Thyroid gland (tissue), 4 donors: ENCODE measurements around the gene KCNB1. TPM values are rescaled to one million over a fixed set of nuclear protein-coding genes. Genes with fewer than 3 reads are reported as not detected.

Source experiments
- DNase-seq, 2 donors: peaks; one replicate each; pipeline ENCODE4 v3.0.0-alpha.2; 2019
- H3K27ac ChIP-seq, 3 donors: fragments of 200-600 bp; sonication (generic); 1 replicate in 2 of 3; 2 replicates in 1 of 3; pipeline ENCODE4 v1.5.1; 2016 to 2019; ENCODE audit warnings: mild to moderate bottlenecking in 1 of 3, moderate library complexity in 1 of 3
- H3K27me3 ChIP-seq: fragments of 200-600 bp; sonication (generic); one replicate; pipeline ENCODE4 v1.5.1; 2019
- H3K36me3 ChIP-seq, 2 donors: fragments of 200-600 bp; sonication (generic); one replicate each; pipeline ENCODE4 v1.5.1; 2016 to 2019
- H3K4me1 ChIP-seq, 2 donors: fragments of 200-600 bp; sonication (generic); one replicate each; pipeline ENCODE4 v1.5.1; 2017 to 2019
- H3K4me3 ChIP-seq, 3 donors: fragments of 200-600 bp; sonication (generic); replicated peaks in 1 of 3; 1 replicate in 2 of 3; 2 replicates in 1 of 3; pipeline ENCODE4 v1.5.1; 2016; ENCODE audit warnings: mild to moderate bottlenecking in 1 of 3
- H3K9me3 ChIP-seq: fragments of 200-600 bp; sonication (generic); one replicate; pipeline ENCODE4 v1.5.1; 2017
- CTCF ChIP-seq, 6 experiments: fragments of 200-600 bp in 3 of 6; fragments of 450-650 bp in 3 of 6; sonication (generic) in 3 of 6; IDR thresholded peaks; one replicate each; pipeline ENCODE4 v1.5.1; 2016 to 2019; ENCODE audit warnings: antibody characterized with exemption in 6 of 6, mild to moderate bottlenecking in 2 of 6, inconsistent platforms in 1 of 6, moderate library complexity in 1 of 6
- POLR2A ChIP-seq, 2 donors: fragments of 450-650 bp; IDR thresholded peaks; one replicate each; pipeline ENCODE4 v1.6.1; 2017; ENCODE audit warnings: antibody characterized with exemption in 2 of 2, mild to moderate bottlenecking in 2 of 2, moderate library complexity in 1 of 2
- WGBS, 2 donors: methylation state at CpG; one replicate each; pipeline ENCODE4 v1.1.5; 2017; 5-methylcytosine and 5-hydroxymethylcytosine counted together
- intact Hi-C: fragments of 100-400 bp; cut with DNase I; formaldehyde crosslinking; loops from one replicate; pipeline ENCODE4 v1.15.1; 2023
- total RNA-seq, 4 donors: library from RNA; depleted of rRNA; stranded (reverse); fragments of >200 nt; gene quantifications; one replicate each; pipeline ENCODE4 v1.2.3, GENCODE V29; 2016

The KCNB1 gene
- total RNA-seq, 4 donors from 2014 or later, result 0.34 to 0.54 (median 0.47) TPM

- no peaks in the 10 kb centered on the region for H3K36me3 ChIP-seq
- H3K4me3 ChIP-seq, result no peak overlapping the region
- H3K27ac ChIP-seq, result no peak overlapping the region
- WGBS, 2 donors, result 76 to 77% methylated on average over 9 of the region's 9 CpGs
- H3K9me3 ChIP-seq, result no peaks in the 10 kb centered on the region
- intact Hi-C loops, result no loop called here
- no peaks in the 10 kb centered on the region for H3K27me3 ChIP-seq
- DNase-seq, result no peak
- H3K4me1 ChIP-seq, result peaks cover 3 to 14% of the 10 kb centered on the region in 2 donors
- no peak for TF ChIP-seq CTCF (IDR thresholded peaks at IDR 0.05)
- TF ChIP-seq POLR2A (IDR thresholded peaks at IDR 0.05), result no peak
Observed at GRCh38 chr20:49417843-49418555, 64.5 kb downstream of the KCNB1 start.

- H3K9me3 ChIP-seq, result no peaks in the 10 kb centered on the region
- no peak overlapping the region for H3K27ac ChIP-seq
- H3K36me3 ChIP-seq, result no peaks in the 10 kb centered on the region
- H3K4me1 ChIP-seq, result peaks cover 2 to 8% of the 10 kb centered on the region in 2 donors
- no peak for DNase-seq
- H3K4me3 ChIP-seq, result no peak overlapping the region
- TF ChIP-seq CTCF (IDR thresholded peaks at IDR 0.05) (no peak), POLR2A (IDR thresholded peaks at IDR 0.05) (no peak)
- H3K27me3 ChIP-seq, result no peaks in the 10 kb centered on the region
- intact Hi-C loops, result no loop called here
- WGBS, 2 donors, result 84 to 86% methylated on average over 8 of the region's 8 CpGs
Observed at GRCh38 chr20:49415668-49416044, 66.8 kb downstream of the KCNB1 start.

- no peak overlapping the region for H3K27ac ChIP-seq
- whole genome bisulfite sequencing, 2 donors, result 65 to 68% methylated on average over 8 of the region's 8 CpGs
- H3K4me1 ChIP-seq, result peaks cover 0 to 4% of the 10 kb centered on the region in 2 donors
- no peaks in the 10 kb centered on the region for H3K36me3 ChIP-seq
- H3K27me3 ChIP-seq, result no peaks in the 10 kb centered on the region
- intact Hi-C loops, result no loop called here
- TF ChIP-seq CTCF (IDR thresholded peaks at IDR 0.05) (no peak), POLR2A (IDR thresholded peaks at IDR 0.05) (no peak)
- no peaks in the 10 kb centered on the region for H3K9me3 ChIP-seq
- no peak for DNase-seq
- no peak overlapping the region for H3K4me3 ChIP-seq
Observed at GRCh38 chr20:49415005-49415667, 67.3 kb downstream of the KCNB1 start.

GRCh38 chr20:49413677-49414076, 68.8 kb downstream of the KCNB1 start:
- H3K36me3 ChIP-seq, result no peaks in the 10 kb centered on the region
- TF ChIP-seq POLR2A (IDR thresholded peaks at IDR 0.05) (no peak), CTCF (IDR thresholded peaks at IDR 0.05) (no peak)
- H3K27ac ChIP-seq, result no peak overlapping the region
- H3K9me3 ChIP-seq, result no peaks in the 10 kb centered on the region
- intact Hi-C loops, result no loop called here
- no peaks in the 10 kb centered on the region for H3K27me3 ChIP-seq
- H3K4me3 ChIP-seq, result no peak overlapping the region
- WGBS, 2 donors, result 91 to 93% methylated on average over 4 of the region's 4 CpGs
- DNase-seq, result no peak
- peaks cover 0 to 5% of the 10 kb centered on the region in 2 donors for H3K4me1 ChIP-seq

- DNase-seq, result no peak
- Histone ChIP-seq H3K4me1 (peaks cover 0 to 5% of the 10 kb centered on the region in 2 donors), H3K27me3 (no peaks in the 10 kb centered on the region), H3K9me3 (no peaks in the 10 kb centered on the region), H3K4me3 (no peak overlapping the region), H3K36me3 (no peaks in the 10 kb centered on the region), H3K27ac (no peak overlapping the region)
- TF ChIP-seq POLR2A (IDR thresholded peaks at IDR 0.05), result no peak
- WGBS, 2 donors, result 82 to 87% methylated on average over 6 of the region's 6 CpGs
- intact Hi-C loops, result no loop called here
Observed at GRCh38 chr20:49412953-49413352, 69.5 kb downstream of the KCNB1 start.
